K562 (cell line): ENCODE data around the gene NKAPL. TPM values are rescaled to one million over a fixed set of nuclear protein-coding genes. Genes with fewer than 3 reads are reported as not detected.

Experiments
- CBFA2T2 ChIP-seq: fragments of 450-650 bp; conservative IDR thresholded peaks from 2 replicates; pipeline ENCODE4 v1.6.1; 2017; ENCODE audit warnings: mild to moderate bottlenecking
- CHD2 ChIP-seq: IDR thresholded peaks from 2 replicates; pipeline ENCODE4 v1.6.1; 2011; ENCODE audit warnings: low read depth, low read length
- ELK1 ChIP-seq: sonication (generic); formaldehyde crosslinking; IDR thresholded peaks from 2 replicates; pipeline ENCODE4 v1.8.1; 2022; ENCODE audit warnings: missing genetic modification reagents
- FOXA1 ChIP-seq: fragments of 450-650 bp; IDR thresholded peaks from 2 replicates; pipeline ENCODE4 v1.6.1; 2016; ENCODE audit warnings: mild to moderate bottlenecking, borderline replicate concordance
- GTF2A2 ChIP-seq: IDR thresholded peaks from 2 replicates; pipeline ENCODE4 v1.6.1; 2016; ENCODE audit warnings: mild to moderate bottlenecking, missing genetic modification characterization, missing compliant biosample characterization
- KAT2B ChIP-seq: IDR thresholded peaks from one replicate; pipeline ENCODE4 v1.6.1; 2012; ENCODE audit warnings: low read depth, mild to moderate bottlenecking, control low read depth, inconsistent platforms, low read length, moderate library complexity
- MAFG ChIP-seq: fragments of 450-650 bp; conservative IDR thresholded peaks from 2 replicates; pipeline ENCODE4 v1.6.1; 2016; ENCODE audit warnings: missing genetic modification characterization, missing compliant biosample characterization
- RBM15 ChIP-seq: fragments of 200-400 bp; formaldehyde crosslinking; IDR thresholded peaks from 2 replicates; pipeline ENCODE4 v1.6.1; 2018; ENCODE audit warnings: mild to moderate bottlenecking, low read length, moderate library complexity; ENCODE audit not compliant: insufficient read depth
- SP1 ChIP-seq: sonication (generic); formaldehyde crosslinking; IDR thresholded peaks from 2 replicates; pipeline ENCODE4 v1.8.1; 2022; ENCODE audit warnings: mild to moderate bottlenecking, missing genetic modification reagents
- TBL1XR1 ChIP-seq, 2 experiments: IDR thresholded peaks; 2 replicates each; pipeline ENCODE4 v1.6.1; 2012; ENCODE audit warnings: improper control_type of control experiment in 2 of 2, low read length in 2 of 2, mild to moderate bottlenecking in 1 of 2
- TFAP4 ChIP-seq: sonication (generic); formaldehyde crosslinking; IDR thresholded peaks from 2 replicates; pipeline ENCODE4 v1.8.0; 2022; ENCODE audit warnings: missing genetic modification reagents, mild to moderate bottlenecking, moderate library complexity, borderline replicate concordance
- ZBTB43 ChIP-seq: sonication (generic); formaldehyde crosslinking; IDR thresholded peaks from 2 replicates; pipeline ENCODE4 v1.8.0; 2023; ENCODE audit warnings: mild to moderate bottlenecking, missing genetic modification reagents
- ZMIZ1 ChIP-seq, 2 experiments: fragments of 150-350 bp in 1 of 2; IDR thresholded peaks; 2 replicates each; pipeline ENCODE4 v1.6.1; 2012 to 2016; ENCODE audit warnings: low read depth in 2 of 2, low read length in 2 of 2, mild to moderate bottlenecking in 1 of 2, moderate library complexity in 1 of 2
- ZNF143 ChIP-seq: sonication (generic); formaldehyde crosslinking; IDR thresholded peaks from 2 replicates; pipeline ENCODE4 v1.9.0; 2022; ENCODE audit warnings: mild to moderate bottlenecking, missing genetic modification reagents
- ZNF217 ChIP-seq: sonication (generic); formaldehyde crosslinking; IDR thresholded peaks from 2 replicates; pipeline ENCODE4 v1.8.0; 2022; ENCODE audit warnings: mild to moderate bottlenecking, missing genetic modification reagents
- ZNF395 ChIP-seq: fragments of 200-800 bp; sonication (Bioruptor generic); IDR thresholded peaks from 2 replicates; pipeline ENCODE4 v1.6.1; 2017; ENCODE audit warnings: missing genetic modification characterization, missing compliant biosample characterization
- ZNF551 ChIP-seq: fragments of 250-450 bp; sonication (Bioruptor Pico); IDR thresholded peaks from 2 replicates; pipeline ENCODE4 v1.5.0; 2021; ENCODE audit warnings: mild to moderate bottlenecking, moderate library complexity
- polyA plus RNA-seq, 8 experiments: library from polyadenylated mRNA; depleted of rRNA in 4 of 8; stranded (reverse) in 5 of 8; unstranded in 3 of 8; fragments of >200 nt; fragmentation: Nextera tagmentation in 2 of 8; fragmentation: Illumina TruSeq in 1 of 8; extraction: Ambion mirVana in 2 of 8; extraction: Trizol in 1 of 8; gene quantifications; 2 replicates each; pipeline versions ENCODE4 v1.2.1 to v1.2.3, GENCODE V29; 2011 to 2014; ENCODE audit warnings: inconsistent platforms in 1 of 8, missing spikeins in 1 of 8
- total RNA-seq, 7 experiments: library from RNA; depleted of rRNA in 6 of 7; stranded (reverse); fragments of >200 nt in 6 of 7; fragmentation: Illumina TruSeq in 2 of 7; extraction: Trizol in 2 of 7; gene quantifications; 2 replicates each; pipeline versions ENCODE4 v1.2.1 to v1.2.3, GENCODE V29; 2011 to 2021; ENCODE audit warnings: low replicate concordance in 1 of 7

The NKAPL gene
- total and polyA plus RNA-seq, 9 of the 15 experiments (the other 6 are each of a cell fraction or from before 2014, with no cell fraction given), result not detected

GRCh38 chr6:28281288-28282064 is 22.4 kb downstream of the NKAPL start, which contains the start of gene PGBD1 (continued):
- TF ChIP-seq ZMIZ1 (IDR thresholded peaks at IDR 0.05; ENCODE audit: low read depth in 2 of 2, low read length in 2 of 2) (no peak; a peak in 1 of 4 replicates), SP1 (CRISPR knock-in tag) (peak; percentile 35; the same call in 1 of the 2 replicates), ZBTB43 (CRISPR knock-in tag) (peak; percentile 58; the same call in 1 of the 2 replicates), CHD2 (no peak), TFAP4 (CRISPR knock-in tag) (peak; percentile 95), ZNF395 (CRISPR knock-in tag) (no peak), RBM15 (no peak), ZNF143 (CRISPR knock-in tag) (no peak), FOXA1 (no peak), ZNF551 (CRISPR knock-in tag) (no peak), MAFG (tag) (no peak), CBFA2T2 (0 out of 2 replicates have a peak, but pooled peaks have one; percentile 14), TBL1XR1 (IDR thresholded peaks at IDR 0.05; ENCODE audit: low read length in 2 of 2) (no peak; a peak in 1 of 4 replicates), GTF2A2 (tag) (no peak), ELK1 (CRISPR knock-in tag) (no peak), ZNF217 (CRISPR knock-in tag) (no peak), KAT2B (no peak)
